Retina (tissue), 1 donor: ENCODE data around the gene MEIS2.

Experiments used
- DNase-seq: peaks from one replicate; pipeline ENCODE4 v3.0.0-alpha.2; 2016

Gene MEIS2

GRCh38 chr15:36924034-36924433, 176.3 kb downstream of the MEIS2 start:
- DNase-seq = no peak

GRCh38 chr15:36921484-36922091, 178.8 kb downstream of the MEIS2 start:
- peak; percentile 14 for DNase-seq

GRCh38 chr15:36917411-36918267, 182.7 kb downstream of the MEIS2 start:
- DNase-seq = no peak

GRCh38 chr15:36914960-36915808, 185.2 kb downstream of the MEIS2 start:
- no peak for DNase-seq

- no peak for DNase-seq
Observed at GRCh38 chr15:36914466-36914865, 185.9 kb downstream of the MEIS2 start.

- DNase-seq = no peak
Observed at GRCh38 chr15:36912311-36912712, 188.0 kb downstream of the MEIS2 start.

- no peak for DNase-seq
Observed at GRCh38 chr15:36911322-36911944, 188.9 kb downstream of the MEIS2 start.

GRCh38 chr15:36908991-36909390, 191.4 kb downstream of the MEIS2 start:
- DNase-seq = no peak

GRCh38 chr15:36907295-36907694, 193.1 kb downstream of the MEIS2 start:
- DNase-seq = no peak

- no peak for DNase-seq
Observed at GRCh38 chr15:36905908-36906307, 194.4 kb downstream of the MEIS2 start.

GRCh38 chr15:36904715-36905114, 195.6 kb downstream of the MEIS2 start:
- DNase-seq = no peak

- DNase-seq = no peak
Observed at GRCh38 chr15:36903922-36904556, 196.3 kb downstream of the MEIS2 start.

GRCh38 chr15:36903195-36903594, 197.2 kb downstream of the MEIS2 start:
- DNase-seq = no peak

- DNase-seq = no peak
Observed at GRCh38 chr15:36901012-36901411, 199.3 kb downstream of the MEIS2 start.

- DNase-seq = no peak
Observed at GRCh38 chr15:36899696-36900095, 200.7 kb downstream of the MEIS2 start.

- DNase-seq = no peak
Observed at GRCh38 chr15:36898536-36899126, 201.7 kb downstream of the MEIS2 start.

- DNase-seq = no peak
Observed at GRCh38 chr15:36897834-36898233, 202.5 kb downstream of the MEIS2 start.

GRCh38 chr15:36896949-36897348, 203.4 kb downstream of the MEIS2 start:
- DNase-seq = no peak

- no peak for DNase-seq
Observed at GRCh38 chr15:36894075-36894474, 206.3 kb downstream of the MEIS2 start.

- no peak for DNase-seq
Observed at GRCh38 chr15:36893276-36893675, 207.1 kb downstream of the MEIS2 start.

GRCh38 chr15:36888011-36888992, 212.0 kb downstream of the MEIS2 start:
- DNase-seq = peak; percentile 55
